HG03095 (cell line): ENCODE results near the gene KCNQ1.

Experiments
- ATAC-seq: cut with Tn5 transposase; IDR thresholded peaks from one replicate; pipeline ENCODE4 v1.9.1; 2021; ENCODE audit warnings: moderate library complexity; ENCODE audit not compliant: unreplicated experiment

Gene KCNQ1

DNA sequence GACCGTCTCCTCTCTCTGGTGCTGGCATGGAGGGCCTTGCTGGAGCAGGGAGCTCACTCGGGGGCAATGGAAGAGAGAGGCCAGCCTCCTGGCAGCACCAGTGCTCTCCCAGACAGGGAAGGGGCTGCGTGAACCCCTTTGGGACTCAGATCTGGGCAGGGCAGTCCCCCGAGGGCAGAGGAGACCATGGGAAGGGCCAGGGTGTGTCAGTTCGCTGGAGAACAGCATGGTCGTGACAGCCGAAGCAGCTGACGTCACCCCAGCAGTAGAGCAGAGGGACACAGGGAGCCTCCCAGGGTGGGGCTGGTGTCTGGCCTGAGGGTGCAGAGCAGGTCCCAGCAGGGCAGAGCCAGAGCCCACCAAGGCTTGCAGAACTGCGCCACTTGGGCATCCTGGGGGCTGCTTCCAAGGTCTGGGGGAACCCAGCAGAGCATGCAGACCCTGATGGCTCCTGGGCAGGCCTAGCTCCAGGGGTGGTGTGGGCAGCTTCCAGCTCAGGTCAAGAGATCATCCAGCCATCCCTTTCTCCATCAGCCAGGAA is 326.0 kb downstream of the KCNQ1 start:
- no peak for ATAC-seq

DNA sequence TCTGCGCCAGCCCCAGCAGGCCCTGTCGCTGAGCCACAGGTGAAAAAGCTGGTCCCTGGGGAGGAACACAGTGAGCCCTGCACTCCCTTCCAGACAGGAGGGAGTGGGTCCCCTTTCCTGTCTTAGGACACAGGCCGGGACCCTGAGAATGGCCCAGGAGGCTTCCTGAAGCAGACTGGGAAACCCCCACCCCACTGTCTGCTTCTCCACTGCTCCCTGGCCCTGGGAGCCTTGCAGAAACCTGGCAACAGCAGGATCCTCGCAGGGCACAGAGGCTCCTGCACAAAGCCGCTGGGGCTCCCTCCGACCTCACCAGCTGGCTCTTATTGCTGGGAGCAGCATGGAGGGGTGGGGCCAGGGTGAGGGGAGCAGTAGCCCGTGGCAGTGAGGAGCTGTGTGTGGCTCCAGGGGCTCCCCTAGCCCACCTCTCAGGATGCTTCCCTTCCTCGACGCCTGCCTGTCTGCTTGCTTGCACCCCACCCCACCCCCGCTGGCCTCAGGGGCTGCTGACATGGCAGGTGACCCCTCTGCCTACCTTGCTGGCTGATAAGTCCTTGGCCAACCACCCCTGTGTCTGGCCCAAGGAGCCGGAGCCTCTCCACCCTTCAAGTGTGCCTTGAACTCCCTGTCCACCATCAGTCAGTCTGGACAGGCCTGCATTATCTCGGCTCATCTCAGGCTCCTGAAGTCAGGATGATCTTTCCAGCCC is 327.1 kb downstream of the KCNQ1 start:
- ATAC-seq, result no peak

DNA sequence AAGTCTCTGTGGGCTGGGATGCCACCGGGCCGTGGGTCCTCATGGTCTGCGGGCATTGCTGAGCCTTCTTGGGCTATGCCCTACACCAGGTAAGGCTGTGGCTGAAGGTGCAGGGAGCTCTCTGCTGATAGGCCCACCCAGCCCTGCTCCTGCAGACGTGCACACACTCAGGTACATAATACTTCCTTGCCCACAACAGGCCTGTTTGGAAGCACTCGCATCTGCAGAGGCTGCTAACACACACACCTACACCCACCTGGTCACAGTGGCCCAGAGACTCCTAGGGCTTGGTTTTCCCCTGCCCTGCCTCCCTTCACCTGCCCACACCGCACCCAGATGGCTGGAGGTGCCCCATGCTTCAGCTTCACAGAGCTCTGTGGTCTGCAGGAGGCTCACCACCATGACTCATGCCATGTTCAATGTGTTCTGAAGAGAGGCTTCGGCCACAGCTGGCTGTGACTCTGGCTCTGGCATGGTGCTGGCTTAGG is 327.8 kb downstream of the KCNQ1 start:
- no peak for ATAC-seq

DNA sequence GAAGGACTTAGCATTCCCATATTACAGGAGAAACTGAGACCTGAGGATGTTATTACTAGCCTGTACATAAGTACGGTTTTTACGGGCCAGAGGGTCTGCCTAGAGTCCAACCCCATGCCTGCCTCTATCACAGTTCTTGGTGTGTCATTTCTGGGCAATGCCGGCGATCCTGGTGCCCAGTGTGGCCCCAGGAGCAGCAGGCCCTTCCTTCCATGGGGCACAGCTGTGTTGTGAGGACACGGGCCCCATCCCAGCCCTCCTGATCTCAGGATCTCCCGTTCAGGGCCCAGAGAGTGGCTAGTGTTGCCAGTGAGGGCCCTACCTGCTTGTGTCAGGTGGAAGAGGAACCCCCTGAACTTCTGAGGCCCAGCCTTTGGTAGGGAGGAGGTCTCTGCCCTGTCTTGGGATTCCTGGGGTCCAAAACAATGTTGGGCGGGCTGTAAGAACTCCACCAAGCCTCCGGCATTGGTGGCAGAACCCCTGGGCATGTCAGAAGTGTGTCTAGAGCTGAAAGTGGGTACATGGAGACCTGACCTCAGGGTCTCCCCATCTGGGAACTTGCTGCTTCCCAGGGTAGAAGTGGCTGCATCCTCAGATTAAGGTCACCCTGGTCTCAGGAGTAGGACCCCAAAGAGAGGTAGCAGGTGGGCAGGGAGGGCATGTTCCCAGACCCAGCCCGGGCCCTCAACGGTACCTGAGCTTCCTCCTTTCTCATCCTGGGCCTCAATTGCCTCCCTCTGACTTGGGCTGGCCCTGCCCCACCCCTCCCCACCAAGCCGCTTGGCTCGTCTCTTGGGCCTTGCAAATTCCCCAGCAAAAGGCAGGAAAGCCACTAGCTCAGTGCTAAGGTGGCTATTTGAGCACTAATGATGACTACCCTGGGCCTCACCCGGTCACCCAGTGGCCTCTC is 329.6 kb downstream of the KCNQ1 start:
- ATAC-seq, result no peak

DNA sequence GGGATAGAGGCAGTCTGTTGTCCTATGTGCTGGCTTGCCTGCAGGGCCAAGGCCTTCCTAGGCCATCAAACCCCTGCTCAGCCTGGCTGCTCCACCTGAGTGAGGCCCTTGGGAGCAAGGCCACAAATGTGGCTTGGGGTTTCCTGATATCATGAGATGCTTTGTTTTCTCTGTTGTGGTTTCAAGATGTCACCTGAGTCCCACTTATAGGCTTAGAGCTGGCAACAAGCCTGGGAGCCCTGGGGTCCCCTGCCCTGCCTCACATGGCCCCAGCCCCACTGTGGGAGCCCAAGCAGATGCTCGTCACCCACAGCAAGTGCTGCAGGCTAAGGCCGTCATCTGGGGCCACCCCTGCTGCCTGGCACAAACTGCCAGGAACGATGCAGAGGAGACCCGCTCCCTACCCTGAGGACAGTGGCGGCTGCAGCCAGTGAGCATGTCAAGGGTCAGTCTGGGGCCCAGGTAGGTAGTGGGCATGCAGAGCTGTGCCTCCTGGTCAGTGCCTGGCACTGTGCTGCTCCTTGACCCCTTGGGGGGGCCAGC is 330.3 kb downstream of the KCNQ1 start:
- no peak for ATAC-seq

DNA sequence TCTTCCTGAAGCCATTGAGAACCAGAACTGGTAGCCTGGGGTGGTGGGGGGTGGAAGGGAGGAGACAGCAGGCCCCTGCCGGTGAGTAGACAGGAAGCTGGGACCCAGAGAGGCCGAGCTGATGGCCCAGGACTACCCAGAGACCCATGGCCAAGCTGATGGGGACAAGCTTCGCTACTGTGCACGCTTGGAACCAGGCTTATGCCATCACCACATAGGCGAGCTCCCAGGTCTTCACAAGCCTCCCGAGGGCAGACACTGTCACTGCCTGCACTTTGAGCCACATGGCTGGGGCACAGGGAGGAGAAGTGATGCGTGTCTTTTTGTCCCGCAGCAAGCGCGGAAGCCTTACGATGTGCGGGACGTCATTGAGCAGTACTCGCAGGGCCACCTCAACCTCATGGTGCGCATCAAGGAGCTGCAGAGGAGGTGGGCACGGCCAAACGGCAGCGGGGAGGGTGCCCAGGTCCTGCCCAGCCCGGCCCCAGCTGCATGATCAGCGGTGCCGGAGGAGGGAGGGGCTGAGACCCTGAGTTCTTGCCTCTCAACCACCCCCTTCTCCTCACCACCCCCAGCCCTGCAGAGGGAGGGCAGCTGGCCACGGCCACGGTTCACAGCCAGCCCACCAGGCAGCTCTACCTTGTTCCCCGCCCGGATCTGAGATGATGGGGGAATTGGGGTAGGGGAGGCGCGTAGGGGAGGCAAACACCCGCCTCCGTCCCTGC is 331.0 kb downstream of the KCNQ1 start:
- no peak for ATAC-seq

DNA sequence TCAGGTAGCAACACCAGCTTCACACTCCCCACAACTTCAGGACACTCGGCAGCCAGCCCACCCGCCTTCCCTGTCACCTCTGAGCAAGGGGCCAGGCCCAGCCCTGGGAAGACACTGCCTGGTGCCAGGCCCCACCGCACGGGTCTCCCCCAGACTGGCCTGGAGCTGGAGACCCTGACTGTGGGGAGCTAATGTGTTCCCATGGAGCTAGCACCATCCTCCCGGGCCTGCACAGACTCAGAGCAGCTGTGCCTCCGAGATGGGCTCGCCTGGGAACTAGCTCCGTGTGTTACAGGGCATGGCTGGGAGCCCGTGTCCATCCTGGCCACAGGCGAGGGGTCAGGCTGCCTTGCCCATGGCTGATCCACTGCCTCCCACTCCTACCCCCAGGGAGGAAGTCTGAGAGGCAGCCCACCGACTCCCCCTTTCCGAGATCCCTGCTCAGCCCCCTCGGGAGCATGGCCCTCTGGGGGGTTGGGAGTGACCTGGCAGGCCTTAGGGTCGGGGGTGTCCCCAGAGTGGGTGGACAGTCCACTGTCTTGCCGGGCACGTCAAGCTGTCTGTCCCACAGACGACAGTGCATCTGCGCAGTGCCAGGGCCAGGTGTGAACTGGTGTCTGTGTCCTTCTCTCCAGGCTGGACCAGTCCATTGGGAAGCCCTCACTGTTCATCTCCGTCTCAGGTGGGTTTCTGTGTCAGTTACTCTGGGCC is 331.7 kb downstream of the KCNQ1 start:
- no peak for ATAC-seq

DNA sequence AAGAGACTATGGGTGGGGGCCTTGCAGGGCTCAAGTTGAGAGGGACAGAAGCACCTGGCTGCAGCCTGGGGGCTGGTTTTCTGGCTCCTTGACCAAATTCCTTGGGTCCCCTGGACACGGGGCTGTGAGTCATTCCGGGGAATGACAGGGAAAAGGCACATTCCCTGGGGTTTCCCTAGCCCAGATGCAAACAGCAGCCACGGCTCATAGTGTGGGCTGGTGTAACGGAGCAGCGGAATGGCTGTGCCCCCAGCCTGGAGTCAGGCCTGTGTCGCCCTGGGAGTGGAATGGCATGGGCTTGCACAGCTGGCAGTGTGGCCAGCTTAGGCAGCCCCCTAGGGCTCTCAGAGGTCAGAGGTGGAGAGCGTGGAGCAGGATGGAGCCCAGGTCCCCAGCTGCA is 332.6 kb downstream of the KCNQ1 start:
- ATAC-seq, result no peak

DNA sequence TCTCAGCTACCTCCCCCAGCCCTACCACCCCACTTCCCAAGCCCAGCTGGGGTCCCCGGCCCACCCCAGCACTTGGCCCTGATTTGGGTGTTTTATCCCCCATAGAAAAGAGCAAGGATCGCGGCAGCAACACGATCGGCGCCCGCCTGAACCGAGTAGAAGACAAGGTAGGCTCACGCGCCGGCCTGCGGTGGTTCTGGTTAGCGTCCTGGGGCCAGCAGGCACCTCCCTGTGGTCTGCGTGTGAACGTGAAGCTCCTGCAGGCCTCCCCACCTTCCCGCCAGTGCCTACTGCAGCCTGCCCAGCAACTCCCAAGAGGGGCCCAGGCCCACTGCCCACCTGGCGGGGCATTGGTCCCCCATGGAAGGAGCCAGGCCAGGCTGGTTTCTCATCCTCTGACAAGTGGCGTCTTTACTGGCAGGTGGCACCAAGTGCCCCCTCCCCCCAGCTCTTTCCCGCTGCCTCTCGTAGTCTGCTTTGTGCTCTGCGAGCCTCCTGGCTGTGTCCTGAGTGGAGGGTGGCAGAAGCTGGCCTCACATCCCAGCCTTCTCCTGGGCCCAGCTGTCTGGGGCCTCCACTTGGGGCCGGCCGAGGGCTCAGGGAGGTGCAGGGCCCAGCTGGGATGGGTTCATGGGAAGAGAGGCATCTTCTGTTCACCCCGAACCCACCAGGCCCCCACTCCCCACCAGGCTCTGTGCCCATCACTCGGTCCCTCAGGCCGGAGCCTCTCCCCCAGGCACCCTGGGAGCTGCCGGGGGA is 333.2 kb downstream of the KCNQ1 start:
- ATAC-seq, result no peak

DNA sequence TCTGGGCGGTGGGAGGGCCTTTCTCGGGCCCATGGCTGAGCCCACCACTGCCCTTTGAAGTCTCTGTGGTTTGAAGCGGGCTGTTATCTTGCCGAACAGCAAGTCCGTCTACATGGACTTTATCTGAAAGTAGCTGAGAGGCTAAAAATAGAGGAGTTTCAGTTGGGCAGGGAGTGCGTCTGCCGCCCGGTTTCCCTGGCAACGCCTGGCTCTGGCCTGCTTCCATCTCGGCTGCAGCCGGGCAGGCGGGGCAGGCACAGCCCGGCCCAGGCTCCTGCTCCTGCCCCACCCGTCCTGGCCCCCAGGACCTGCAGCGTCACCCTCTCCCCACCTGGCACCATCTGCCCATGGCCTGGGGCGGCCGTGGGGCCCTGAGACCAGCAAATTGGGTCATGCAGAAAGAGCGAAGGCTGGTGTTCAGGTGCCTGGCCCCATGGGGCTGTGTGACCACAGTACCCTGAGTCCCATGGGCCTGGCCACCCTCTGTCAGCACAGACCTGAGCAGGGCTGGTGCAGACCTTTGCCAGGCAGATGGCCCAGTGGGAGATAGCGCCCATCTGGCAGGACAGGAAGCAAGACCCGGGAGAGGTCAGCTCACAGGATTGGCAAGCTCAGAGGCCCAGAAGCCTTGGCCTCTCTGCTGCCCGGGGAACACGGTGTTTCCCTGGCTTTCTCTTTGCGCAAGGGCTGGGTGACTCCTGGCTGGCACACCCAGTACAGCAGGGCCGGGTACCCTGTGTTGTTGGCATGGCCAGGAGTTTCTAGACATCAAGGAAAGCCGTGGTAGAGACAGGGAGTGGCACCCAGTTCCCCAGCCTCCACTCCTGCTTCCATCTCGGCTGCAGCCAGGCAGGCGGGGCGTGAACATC is 334.1 kb downstream of the KCNQ1 start:
- ATAC-seq, result no peak

DNA sequence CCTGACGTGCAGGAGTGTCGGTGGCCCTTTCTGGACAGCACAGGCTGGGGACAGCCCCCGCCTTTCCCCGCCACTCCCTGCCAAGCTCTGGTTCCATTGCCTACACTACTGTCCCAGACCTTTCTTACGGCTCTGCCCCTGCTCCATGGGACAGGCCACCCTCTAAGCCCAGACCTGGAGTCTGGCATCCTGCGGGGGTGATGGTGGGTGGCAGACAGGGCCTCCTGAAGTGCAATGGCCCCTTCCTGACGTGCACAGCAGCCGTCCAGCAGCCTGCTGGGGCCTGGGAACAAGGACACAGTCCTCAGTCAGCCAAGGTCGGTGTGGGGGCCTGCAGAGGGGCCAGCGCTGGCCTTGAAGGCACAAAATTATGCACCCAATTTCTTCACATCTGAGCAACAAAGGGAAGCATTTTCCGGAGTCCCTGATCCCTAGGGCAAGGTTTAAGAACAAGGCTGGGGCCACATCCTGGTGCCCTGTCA is 334.7 kb downstream of the KCNQ1 start:
- no peak for ATAC-seq

DNA sequence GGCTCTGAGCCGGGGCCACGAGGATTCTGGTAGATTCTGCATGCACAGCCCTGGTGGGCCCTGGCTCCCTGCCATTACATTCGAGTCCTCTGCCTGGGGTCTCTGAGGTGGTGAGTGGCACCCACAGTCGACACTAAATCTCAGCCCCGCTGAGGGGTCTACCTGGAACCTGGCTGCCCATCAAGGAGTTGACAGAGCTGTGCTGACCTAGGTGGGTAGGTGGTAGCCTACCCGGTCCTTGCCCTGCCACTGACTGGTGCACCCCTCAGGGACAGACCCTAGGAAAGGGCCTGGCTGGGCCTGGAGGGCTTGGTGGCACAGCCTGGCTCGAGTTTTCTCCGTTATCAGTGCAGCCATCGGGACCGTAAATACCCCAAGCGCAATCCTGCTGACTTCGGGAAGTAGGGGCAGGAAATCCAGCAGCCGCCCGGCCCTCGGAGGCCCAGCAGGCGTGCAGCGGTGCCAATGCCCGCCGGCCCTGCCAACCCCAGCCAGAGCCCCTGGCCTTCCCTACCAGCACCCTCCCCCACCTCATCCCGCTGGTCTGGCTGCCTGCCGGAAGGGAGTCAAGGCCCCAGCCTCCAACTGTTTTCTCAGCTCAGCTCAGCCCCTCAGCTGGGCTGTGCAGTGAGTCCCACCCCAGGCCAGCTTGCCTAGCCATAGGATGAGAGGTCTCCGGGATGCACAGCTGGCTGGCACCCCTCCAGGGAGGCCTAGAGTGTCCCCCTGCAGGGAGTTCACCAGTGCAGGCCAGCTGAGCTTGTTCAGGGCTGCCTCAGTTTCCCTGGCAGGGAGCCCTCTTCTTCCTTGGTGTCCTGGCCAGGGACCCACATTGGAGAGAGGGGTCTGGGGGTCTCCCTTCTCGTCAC is 335.4 kb downstream of the KCNQ1 start:
- no peak for ATAC-seq

DNA sequence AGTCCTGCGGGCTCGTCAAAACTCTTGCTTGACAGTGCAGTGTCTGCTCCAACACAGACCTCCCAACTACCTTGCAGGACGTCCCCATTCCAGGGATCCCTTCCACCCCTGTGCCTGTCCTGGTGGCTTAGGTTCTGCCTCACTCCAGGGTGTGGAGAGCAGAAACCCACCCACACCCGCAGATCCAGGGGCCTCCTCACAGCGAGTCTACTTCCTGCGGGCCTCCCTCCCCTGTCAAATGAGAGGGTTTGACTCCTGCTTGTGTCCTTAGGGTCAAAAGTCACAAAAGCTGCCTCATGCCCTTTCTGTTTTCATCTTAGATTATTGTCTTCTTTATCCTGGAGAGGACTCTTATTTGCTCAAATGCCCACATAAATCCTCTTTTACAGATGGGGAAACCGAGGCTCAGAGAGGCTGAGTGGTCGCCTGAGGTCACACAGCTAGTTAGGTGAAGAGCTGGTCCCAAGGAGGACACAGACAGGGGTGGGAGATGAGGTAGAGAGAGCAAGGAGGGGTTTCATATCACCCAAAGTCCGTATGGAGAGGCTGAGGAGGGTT is 336.1 kb downstream of the KCNQ1 start:
- ATAC-seq, result no peak

DNA sequence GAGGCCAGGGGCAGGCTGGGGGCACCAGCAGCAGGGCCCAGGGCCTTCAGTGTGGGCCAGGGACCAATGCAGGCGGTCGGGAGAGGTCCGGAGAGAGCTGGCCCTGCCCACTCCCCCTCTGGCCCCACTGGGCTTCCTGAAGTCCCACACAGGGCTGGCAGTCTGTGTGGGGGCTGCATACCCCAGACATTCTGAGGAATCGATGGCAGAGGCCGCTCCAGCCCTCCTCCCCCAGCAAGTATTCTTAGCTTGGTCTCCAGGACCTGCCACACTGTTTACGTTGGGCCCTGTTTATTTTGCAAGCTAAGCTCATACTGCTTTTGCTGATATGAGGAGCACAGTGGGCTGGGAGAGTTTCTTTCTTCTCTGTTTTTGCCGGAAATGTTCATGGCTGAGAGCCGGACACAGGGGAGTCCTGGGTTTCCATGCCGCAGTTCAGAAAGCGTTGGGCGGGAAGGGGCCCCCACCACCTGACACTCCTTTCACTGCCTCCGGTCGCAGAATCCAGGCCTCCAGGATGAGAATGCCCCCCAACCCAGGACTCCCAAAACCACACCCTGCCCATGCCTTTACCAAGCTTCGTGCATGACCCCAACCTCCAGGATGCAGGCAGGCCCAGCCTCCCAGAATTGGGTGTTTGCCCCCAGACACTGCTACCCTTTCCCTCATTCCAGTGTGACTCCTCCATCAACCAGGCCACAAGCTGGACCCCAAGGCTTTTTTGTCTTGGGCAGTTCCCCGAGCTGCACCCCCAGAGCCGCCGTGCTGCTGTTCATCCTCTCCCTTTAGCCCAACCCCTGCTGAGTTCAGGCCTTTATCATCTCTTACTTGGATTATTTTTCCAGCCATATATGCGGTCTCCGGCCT is 336.8 kb downstream of the KCNQ1 start:
- ATAC-seq, result no peak

DNA sequence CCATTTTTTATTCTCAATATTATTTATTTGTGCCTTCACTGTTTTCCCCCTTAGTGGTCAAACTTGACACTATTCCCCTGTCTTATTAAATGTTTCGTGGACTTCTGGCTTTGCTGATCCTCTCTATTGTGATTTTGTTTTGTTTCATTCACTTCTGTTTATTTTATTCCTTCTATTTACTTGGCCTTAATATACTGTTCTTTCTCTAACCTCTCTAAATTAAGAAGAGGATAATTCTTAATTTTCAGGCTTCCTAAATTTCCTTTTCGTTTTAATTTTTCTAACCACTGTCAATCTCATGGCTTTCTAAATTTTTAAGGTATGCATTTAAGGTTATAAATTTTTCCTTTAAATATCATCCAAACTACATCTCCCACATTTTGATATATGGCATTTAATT is 338.0 kb downstream of the KCNQ1 start:
- no peak for ATAC-seq

DNA sequence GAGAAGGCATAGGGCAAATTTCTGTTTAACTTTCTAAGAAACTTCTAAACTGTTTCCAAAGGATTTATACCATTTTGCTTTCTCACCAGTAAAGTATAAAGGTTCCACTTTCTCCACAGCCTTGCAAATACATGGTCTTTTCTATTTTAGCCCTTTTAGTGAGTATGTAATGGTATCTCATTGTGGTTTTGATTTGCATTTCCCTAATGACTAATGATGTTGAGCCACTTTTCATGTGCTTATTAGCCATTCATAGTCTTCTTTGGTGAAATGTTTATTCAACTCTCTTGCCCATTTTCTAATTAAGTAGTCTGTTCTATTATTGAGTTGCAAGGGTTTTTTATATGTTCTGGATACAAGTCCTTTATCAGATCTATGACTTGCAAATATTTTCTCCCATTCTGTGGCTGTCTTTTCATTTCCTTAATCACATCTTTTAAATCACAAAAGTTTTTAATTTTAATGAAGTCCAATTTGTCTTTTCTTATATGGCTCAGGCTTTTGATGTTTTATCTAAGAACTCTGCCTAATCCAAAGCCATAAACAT is 338.8 kb downstream of the KCNQ1 start:
- no peak for ATAC-seq
